Endodermal cell (in vitro differentiated cells): ENCODE results near the gene CDC42EP5. TPM values are rescaled to one million over a fixed set of nuclear protein-coding genes. Genes with fewer than 3 reads are reported as not detected.
"Not testable (repeated sequence)": the region's sequence is repeated elsewhere in the genome, so short reads cannot be mapped to it uniquely, and the experiment has no call there.

ENCODE experiments used
- DNase-seq: peaks from one replicate; pipeline ENCODE4 v3.0.0-alpha.2; 2017
- H3K27ac ChIP-seq: 2 replicates; pipeline ENCODE4 v1.5.1; 2013; ENCODE audit warnings: mild to moderate bottlenecking, low read depth, low read length, moderate library complexity
- H3K27me3 ChIP-seq: 2 replicates; pipeline ENCODE4 v1.6.1; 2013; ENCODE audit warnings: mild to moderate bottlenecking, low read length, moderate library complexity; ENCODE audit not compliant: insufficient read depth, control insufficient read depth, poor library complexity, severe bottlenecking
- H3K36me3 ChIP-seq: 2 replicates; pipeline ENCODE4 v1.7.0; 2013; ENCODE audit warnings: mild to moderate bottlenecking, low read length, moderate library complexity; ENCODE audit not compliant: control insufficient read depth, insufficient read depth
- H3K4me1 ChIP-seq: one replicate; pipeline ENCODE4 v1.7.0; 2013; ENCODE audit warnings: low read length; ENCODE audit not compliant: control insufficient read depth, insufficient read depth
- H3K4me3 ChIP-seq: 2 replicates; pipeline ENCODE4 v1.5.1; 2013; ENCODE audit warnings: mild to moderate bottlenecking, low read length, moderate library complexity
- H3K9ac ChIP-seq: 2 replicates; pipeline ENCODE4 v1.6.1; 2013; ENCODE audit warnings: mild to moderate bottlenecking, low read length, moderate library complexity; ENCODE audit not compliant: poor library complexity, severe bottlenecking; ENCODE audit errors: extremely low read depth
- H3K9me3 ChIP-seq: 2 replicates; pipeline ENCODE4 v1.6.1; 2013; ENCODE audit warnings: mild to moderate bottlenecking, low read length, moderate library complexity; ENCODE audit not compliant: control insufficient read depth
- H3K27ac Mint-ChIP-seq: 2 replicates; pipeline ENCODE4 v1.8.0; 2020; ENCODE audit warnings: mixed read lengths
- H3K27me3 Mint-ChIP-seq: 2 replicates; pipeline ENCODE4 v1.8.0; 2021; ENCODE audit warnings: mild to moderate bottlenecking, mixed read lengths; ENCODE audit not compliant: insufficient read depth
- H3K36me3 Mint-ChIP-seq: 2 replicates; pipeline ENCODE4 v1.8.0; 2020; ENCODE audit warnings: low read depth, mixed read lengths
- H3K4me1 Mint-ChIP-seq: 2 replicates; pipeline ENCODE4 v1.8.0; 2020; ENCODE audit warnings: mixed read lengths
- H3K4me3 Mint-ChIP-seq: 2 replicates; pipeline ENCODE4 v1.8.0; 2020; ENCODE audit warnings: mild to moderate bottlenecking, moderate library complexity, mixed read lengths
- H3K9me3 Mint-ChIP-seq: 2 replicates; pipeline ENCODE4 v1.8.0; 2020; ENCODE audit warnings: mild to moderate bottlenecking, mixed read lengths
- CTCF ChIP-seq: fragments of 200-600 bp; sonication (generic); conservative IDR thresholded peaks from 2 replicates; pipeline ENCODE4 v1.5.0; 2021; ENCODE audit warnings: antibody characterized with exemption, mild to moderate bottlenecking
- WGBS, 2 experiments: methylation state at CpG; one replicate each; pipeline versions ENCODE4 v1.1.5 to v1.1.7; 2013; ENCODE audit warnings: missing lambda C conversion rate in 2 of 2, mixed read lengths in 1 of 2; ENCODE audit not compliant: insufficient coverage in 1 of 2, insufficient read length in 1 of 2; 5-methylcytosine and 5-hydroxymethylcytosine counted together
- total RNA-seq, 2 donors: library from RNA; stranded (reverse); fragmentation: NEBNext Ultra II Directional in 1 of 2; extraction: Animal tissue kit (Norgen Biotek cat#: 25700) in 1 of 2; gene quantifications; 2 replicates in 1 of 2; 3 replicates in 1 of 2; pipeline ENCODE4 v1.2.1, GENCODE V29; 2021

Gene CDC42EP5
- total RNA-seq, 2 donors from 2014 or later = 0.49 TPM; not detected in 1

- no peaks in the 10 kb centered on the region for H3K36me3 ChIP-seq
- H3K27me3 Mint-ChIP-seq = peaks cover 65% of the 10 kb centered on the region
- H3K9ac ChIP-seq = no peak overlapping the region
- H3K27ac ChIP-seq = no peak overlapping the region
- H3K27me3 ChIP-seq = peaks cover 33% of the 10 kb centered on the region
- TF ChIP-seq CTCF = no peak
- peaks cover 7% of the 10 kb centered on the region for H3K9me3 Mint-ChIP-seq
- no peak overlapping the region for H3K4me3 ChIP-seq
- WGBS, 2 experiments = 59 to 74% methylated on average over 5 to 8 of the region's 8 CpGs
- DNase-seq = peak; percentile 47
- H3K4me3 Mint-ChIP-seq = no peak overlapping the region
- no peaks in the 10 kb centered on the region for H3K36me3 Mint-ChIP-seq
- H3K4me1 Mint-ChIP-seq = no peaks in the 10 kb centered on the region
- H3K4me1 ChIP-seq = no peaks in the 10 kb centered on the region
- H3K9me3 ChIP-seq = no peaks in the 10 kb centered on the region
- H3K27ac Mint-ChIP-seq = no peak overlapping the region
Observed at GRCh38 chr19:54469496-54469934, 3.6 kb downstream of the CDC42EP5 start.

- H3K4me3 ChIP-seq, H3K9me3 Mint-ChIP-seq, H3K36me3 Mint-ChIP-seq, H3K4me1 ChIP-seq, H3K36me3 ChIP-seq, H3K9me3 ChIP-seq, H3K9ac ChIP-seq, H3K4me1 Mint-ChIP-seq, H3K27ac Mint-ChIP-seq, H3K27ac ChIP-seq, H3K4me3 Mint-ChIP-seq, DNase-seq: not testable (repeated sequence)
- H3K27me3 ChIP-seq = peaks cover 27% of the 10 kb centered on the region
- WGBS, 2 experiments = 87 to 93% methylated on average over 12 to 14 of the region's 14 CpGs
- peaks cover 48% of the 10 kb centered on the region for H3K27me3 Mint-ChIP-seq
Observed at GRCh38 chr19:54466110-54466480, 7.0 kb downstream of the CDC42EP5 start.

GRCh38 chr19:54465426-54466109 lies 7.5 kb downstream of the CDC42EP5 start:
- no peaks in the 10 kb centered on the region for H3K4me1 Mint-ChIP-seq
- H3K4me1 ChIP-seq = no peaks in the 10 kb centered on the region
- H3K4me3 ChIP-seq = no peak overlapping the region
- peaks cover 7% of the 10 kb centered on the region for H3K36me3 ChIP-seq
- peaks cover 43% of the 10 kb centered on the region for H3K27me3 Mint-ChIP-seq
- TF ChIP-seq CTCF = no peak
- H3K27me3 ChIP-seq = peaks cover 21% of the 10 kb centered on the region
- H3K9ac ChIP-seq = no peak overlapping the region
- peaks cover 7% of the 10 kb centered on the region for H3K9me3 Mint-ChIP-seq
- H3K27ac ChIP-seq = no peak overlapping the region
- H3K9me3 ChIP-seq = no peaks in the 10 kb centered on the region
- WGBS, 2 experiments = 88 to 91% methylated on average over 30 to 49 of the region's 49 CpGs
- H3K27ac Mint-ChIP-seq = no peak overlapping the region
- peak overlapping the region; percentile 20 for H3K4me3 Mint-ChIP-seq
- DNase-seq = no peak
- peaks cover 11% of the 10 kb centered on the region for H3K36me3 Mint-ChIP-seq
